Middle frontal gyrus (tissue), 1 donor: ENCODE results near the gene SERPINB5.
"Not testable (repeated sequence)": the region's sequence is repeated elsewhere in the genome, so short reads cannot be mapped to it uniquely, and the experiment has no call there.

Experiments
- DNase-seq: peaks from one replicate; pipeline ENCODE4 v3.0.0-alpha.2; 2015; ENCODE audit warnings: low spot score; ENCODE audit errors: extremely low spot score

The SERPINB5 gene

DNA sequence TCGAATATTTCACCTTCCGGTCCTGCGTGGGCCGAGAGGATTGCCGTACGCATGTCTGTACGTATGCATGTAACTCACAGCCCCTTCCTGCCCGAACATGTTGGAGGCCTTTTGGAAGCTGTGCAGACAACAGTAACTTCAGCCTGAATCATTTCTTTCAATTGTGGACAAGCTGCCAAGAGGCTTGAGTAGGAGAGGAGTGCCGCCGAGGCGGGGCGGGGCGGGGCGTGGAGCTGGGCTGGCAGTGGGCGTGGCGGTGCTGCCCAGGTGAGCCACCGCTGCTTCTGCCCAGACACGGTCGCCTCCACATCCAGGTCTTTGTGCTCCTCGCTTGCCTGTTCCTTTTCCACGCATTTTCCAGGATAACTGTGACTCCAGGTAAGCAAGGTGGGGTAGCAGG is at the start of gene SERPINB5:
SERPINB5 (plus strand) TSS at position 291 of the 400 bp plus-strand sequence. CDS start 7,471 bp downstream, outside the sequence.
- DNase-seq = no peak

DNA sequence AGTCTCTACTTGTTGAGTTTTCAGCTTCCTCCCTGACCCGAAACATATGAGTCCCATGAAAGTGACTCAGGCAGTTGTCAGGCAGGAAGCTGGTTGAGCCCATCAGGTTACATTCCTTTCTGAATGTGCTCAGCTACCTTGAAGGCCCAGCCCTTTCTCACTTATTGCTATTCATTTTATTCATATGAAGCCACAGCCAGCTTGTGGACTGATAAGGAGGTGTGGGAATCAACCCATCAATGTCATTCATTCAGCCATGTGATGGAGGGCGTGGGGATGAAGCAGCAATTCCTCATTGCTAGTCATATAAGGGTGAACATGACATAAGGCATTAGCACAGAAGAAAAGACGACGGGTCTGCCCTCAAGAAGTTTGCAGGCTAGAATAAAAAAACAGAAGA is 49.2 kb upstream of the SERPINB5 start:
- no peak for DNase-seq

- DNase-seq = no peak
These were observed 46.2 kb upstream of the SERPINB5 start for GRCh38 chr18:63430526-63430925.

DNA sequence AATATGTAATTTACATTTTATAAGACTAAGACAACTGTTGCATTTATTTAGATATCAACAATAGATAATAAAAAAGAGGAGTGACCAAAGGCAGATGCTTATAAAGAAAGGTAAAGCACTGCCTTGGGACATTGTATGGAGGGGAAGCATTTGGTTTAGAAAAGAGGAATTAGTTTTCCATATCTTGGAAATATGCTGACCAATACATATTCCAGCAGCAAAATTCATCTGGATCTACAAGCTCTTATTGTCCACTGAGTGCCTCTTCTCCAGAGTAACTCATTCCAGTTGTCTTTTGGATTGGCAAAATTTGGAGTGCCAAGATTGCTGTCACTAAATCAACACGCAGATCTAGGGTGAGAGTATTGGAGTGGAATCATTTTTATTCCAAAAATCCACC is 45.6 kb upstream of the SERPINB5 start:
- no peak for DNase-seq

DNA sequence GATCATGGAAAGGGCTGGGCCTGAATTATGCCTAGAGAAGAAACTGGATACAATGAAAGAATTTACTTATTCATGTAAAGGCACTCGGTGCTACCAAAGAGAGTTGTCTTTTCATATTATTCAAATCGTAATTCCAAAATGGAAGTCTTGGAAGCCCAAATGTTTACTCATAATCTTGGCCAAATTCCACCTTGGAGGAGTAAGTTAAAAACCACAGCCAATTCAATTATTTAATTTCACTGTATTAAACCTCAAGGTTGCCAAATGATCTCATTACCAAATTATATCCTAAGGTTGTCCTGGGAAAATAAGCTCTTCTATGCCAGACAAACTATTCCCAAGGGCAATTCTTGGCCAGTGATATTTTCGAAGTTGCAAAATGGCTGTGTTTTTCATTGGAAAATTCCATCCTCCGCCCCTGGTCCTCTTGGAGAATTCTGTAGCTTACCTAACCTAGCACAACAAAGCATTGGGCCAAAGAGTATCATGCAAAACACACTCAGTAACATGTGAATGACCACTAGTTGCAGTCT is 43.4 kb upstream of the SERPINB5 start:
- no peak for DNase-seq

- no peak for DNase-seq
These were observed 38.6 kb upstream of the SERPINB5 start for GRCh38 chr18:63438181-63438580.

DNA sequence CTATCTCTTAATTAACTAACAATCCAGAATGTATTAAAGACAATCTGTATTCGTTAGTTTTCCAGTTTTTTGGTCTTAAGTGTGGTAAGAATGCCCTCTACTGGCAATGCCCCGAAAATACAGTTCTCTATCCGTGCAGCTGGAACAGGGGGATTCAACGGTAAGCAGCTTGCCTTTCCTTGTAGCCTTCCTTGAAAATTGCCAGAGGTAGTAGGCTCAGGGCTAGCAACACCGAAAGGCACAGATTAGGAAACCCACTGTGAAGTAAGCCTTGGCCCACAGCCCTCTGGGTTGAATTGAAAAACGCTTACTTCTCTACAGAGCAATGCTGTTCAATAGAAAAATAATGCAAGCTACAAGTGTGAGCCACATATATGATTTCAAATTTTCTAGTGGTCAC is 37.4 kb upstream of the SERPINB5 start:
- DNase-seq = peak; percentile 68

DNA sequence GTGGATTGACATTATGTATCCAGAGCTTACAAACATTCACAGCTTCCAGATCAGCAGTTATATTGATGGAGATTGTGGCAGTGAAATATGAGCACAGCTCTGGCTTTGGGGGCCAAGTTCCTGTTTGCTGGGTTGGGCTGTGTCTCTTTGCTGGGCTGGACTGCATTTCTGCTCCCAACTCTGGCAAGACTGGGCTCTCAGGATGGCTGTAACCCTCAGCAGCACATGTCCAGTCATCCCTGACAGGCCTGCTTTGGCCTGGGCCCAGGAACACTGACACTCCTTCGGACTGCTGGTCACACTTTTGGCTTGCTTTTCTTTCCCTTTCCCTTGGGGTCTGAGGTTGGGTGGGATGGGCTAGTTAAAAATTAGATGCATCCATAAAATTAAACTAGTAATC is 36.5 kb upstream of the SERPINB5 start:
- no peak for DNase-seq

GRCh38 chr18:63440881-63441280 is 35.9 kb upstream of the SERPINB5 start:
- DNase-seq = no peak

GRCh38 chr18:63443829-63444228 is 32.9 kb upstream of the SERPINB5 start:
- DNase-seq = no peak

DNA sequence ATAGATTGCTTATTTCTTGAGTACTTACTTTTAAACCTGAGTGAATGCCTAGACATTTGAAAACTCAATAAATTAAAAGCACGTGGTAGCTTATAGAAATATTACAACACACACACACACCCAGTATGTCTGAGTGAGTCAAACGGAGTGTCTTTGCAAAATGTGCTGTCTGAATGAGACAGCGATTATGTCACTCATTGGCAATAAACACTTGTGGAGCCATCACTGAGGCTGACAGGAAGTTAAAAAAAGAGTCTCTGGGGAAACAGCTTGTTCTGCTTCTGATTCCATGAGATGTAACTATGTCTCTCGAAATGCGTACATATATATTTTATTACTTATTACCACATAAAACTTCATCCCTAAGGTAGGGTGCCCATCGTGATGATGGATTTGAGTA is 32.2 kb upstream of the SERPINB5 start:
- no peak for DNase-seq

- DNase-seq = no peak
These were observed 31.7 kb upstream of the SERPINB5 start for GRCh38 chr18:63445037-63445436.

DNA sequence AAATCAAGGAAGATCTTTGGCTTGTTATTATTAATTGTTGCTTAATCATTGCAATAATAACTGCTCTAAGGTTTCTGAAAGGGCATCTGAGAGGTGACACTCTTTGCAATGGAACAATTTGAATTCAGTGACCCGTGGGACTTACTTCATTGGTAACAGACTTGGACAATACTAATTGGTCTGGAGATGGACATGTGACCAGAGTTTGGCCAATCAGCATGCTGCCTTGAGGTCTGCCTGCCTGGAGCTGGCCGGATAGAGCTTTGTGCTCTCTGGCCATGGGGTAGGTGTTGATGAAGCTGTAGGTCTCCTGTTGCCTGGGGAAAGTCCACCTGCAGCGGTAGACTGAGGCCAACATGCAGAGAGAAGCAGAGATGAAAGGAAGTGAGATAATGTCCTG is 30.5 kb upstream of the SERPINB5 start:
- DNase-seq = no peak

GRCh38 chr18:63447066-63447465 is 29.7 kb upstream of the SERPINB5 start:
- DNase-seq = no peak

DNA sequence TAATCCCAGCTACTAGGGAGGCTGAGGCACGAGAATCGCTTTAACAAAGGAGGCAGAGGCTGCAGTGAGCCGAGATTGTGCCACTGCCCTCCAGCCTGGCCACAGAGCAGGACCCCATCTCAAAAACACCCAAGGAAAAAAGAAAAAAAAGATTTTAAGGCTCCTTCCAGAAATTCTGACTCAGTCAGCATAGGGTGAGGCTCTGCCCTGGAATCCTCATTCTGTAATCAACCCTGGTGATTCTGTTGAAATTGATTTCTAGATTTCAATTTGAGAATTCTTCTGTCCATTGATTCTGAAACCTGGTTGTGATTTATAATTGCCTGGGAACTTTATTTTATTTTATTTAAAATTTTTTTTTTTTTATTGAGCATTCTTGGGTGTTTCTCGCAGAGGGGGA is 27.3 kb upstream of the SERPINB5 start:
- no peak for DNase-seq

DNA sequence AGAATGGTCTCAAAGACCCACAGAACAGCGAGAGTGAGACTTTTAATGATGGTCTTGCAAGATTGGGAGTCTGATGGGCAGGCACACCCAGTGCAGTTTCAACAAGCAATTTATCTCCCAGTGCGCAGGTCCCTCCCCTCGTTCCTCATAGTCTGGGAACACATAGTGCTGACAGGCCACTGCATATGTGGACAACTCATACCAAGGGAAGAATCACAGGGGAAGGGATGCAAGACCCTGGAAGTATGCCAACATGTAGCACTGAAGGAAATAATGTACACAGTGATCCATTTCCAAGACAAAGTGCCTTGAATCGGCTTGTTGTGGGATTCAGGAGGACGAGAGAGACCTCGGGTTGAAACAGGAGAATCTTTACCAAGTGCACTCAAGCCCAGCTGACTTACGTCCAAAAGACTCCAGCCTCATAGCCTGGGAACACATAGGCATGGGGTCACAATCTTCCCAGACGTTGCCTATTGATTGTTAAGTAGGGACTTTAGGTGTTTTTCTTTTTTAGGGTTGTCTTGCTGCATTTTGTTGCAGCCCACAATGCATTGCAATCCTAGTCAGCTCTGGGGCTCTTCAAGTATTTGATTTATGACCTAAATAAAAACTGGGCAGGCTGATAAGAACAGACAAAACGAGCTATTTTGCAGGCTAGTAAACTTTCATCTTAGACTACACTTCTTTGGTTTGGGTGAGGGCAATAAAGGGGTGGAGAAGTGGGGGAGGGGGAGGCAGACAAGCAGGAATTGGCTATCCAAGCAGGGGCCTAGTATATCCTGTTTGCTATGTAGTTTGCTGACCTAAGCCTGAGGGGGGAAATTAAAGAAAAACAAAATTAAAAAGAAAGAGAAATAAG is 24.7 kb upstream of the SERPINB5 start:
- no peak for DNase-seq

DNA sequence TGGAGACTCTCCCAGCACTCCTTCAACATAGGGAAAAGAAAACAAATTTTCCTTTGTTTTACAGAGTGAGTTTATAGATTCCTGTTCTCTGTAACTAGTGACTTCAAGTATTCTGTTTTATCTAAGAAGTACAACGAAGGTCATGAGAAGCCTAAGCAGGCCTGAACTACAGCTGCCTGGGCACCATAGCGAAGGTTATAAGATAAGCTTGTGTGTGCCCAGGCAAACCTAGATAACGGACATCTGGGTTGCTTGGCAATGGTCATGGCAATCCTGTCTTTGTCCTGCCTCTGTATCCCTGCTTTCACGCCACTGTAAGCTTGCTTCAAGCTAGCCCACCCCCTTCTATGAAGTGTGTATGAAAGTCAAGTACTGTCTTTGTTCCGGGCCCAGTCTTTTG is 24.0 kb upstream of the SERPINB5 start:
- DNase-seq = not testable (repeated sequence)

DNA sequence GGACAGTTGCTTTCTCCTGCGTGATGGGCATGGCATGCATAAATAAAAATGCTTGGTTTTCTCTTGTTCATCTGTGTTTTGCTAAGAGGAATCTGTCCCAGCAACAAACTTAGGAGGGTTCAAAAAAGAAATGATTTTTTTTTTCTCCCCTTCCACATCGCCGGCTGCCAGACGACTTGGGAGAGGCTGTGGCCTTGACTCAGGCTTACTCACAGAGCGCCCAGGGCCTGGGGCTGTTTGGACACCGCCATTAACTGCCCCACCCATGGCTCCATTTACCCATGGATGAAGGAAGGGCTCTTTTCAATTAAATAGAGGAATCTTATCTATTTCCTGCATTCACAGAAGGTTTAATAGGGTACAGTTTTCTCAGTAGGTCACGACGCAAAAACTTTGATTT is 22.3 kb upstream of the SERPINB5 start:
- no peak for DNase-seq

DNA sequence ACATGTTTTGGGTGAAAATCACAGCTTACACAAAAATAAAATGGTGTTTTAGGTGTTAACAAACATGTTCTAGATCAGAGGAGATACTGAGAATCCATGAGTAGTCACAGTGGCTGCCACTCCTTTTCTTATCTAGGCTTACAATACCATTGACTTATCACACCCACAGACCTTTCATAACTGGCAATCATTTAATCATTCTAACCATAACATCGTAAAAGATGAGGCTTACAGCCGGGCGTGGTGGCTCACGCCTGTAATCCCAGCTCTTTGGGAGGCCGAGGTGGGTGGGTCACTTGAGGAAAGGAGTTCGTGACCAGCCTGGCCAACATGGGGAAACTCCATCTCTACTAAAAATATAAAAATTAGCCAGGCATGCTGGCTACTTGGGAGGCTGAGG is 18.8 kb upstream of the SERPINB5 start:
- DNase-seq = no peak

DNA sequence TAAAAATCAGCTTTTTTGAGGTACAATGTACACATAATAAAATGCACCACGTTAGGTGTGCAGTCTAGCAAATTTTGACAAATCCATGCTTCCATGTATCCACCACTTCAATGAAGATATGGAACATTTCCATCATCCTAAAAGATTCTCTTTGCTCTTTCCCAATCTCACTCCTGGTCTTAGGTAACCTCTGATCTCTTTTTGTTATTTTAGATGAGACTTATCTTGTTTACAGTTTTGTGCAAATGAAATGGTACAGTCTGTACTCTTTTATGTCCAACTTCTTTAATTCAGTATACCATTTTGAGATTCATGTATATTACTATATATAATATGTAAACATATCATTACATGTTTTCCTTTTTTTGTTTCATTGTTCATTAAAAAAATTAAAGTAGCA is 16.3 kb upstream of the SERPINB5 start:
- no peak for DNase-seq

DNA sequence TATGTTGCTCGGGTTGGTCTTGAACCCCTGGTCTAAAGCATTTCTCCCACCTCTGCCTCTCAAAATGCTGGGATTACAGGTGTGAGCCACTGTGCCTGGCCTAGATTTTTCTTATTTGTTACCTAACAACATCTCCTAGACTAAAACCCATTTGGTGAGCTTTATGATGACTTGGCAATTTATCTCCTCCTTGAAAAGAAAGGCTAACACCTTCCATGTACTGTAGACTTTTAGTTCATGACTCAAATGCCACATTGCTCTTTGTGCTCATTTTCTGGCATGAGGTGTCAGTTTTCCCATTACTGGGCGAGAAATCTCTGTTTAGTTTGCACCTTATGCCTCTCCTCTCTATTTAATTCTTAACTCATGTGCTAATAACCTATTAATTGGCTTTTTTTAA is 12.3 kb upstream of the SERPINB5 start:
- no peak for DNase-seq

DNA sequence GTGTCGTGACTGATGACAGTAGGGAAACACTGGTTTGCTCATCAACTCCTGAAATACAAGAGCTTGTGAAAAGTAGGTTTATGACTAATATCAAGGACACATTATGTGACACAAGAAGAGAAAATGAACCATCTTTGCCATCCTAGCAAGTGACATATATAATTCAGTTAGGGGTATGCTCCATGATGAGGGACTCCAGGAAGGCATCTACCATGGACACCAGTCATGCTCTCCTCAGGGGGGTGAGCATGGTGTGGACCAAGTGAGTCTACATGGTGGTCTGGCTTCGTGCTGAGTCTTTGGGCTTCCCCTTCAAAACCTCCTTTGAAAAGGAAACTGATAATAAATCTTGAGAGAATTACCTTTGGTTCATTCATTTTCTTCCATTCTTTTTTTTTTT is 11.7 kb upstream of the SERPINB5 start:
- no peak for DNase-seq

GRCh38 chr18:63467699-63468098 is 9.1 kb upstream of the SERPINB5 start:
- DNase-seq = no peak
